Measurements from ENCODE around the gene BTRC. TPM values are rescaled to one million over a fixed set of nuclear protein-coding genes. Genes with fewer than 3 reads are reported as not detected.

Gene BTRC
- total and polyA plus RNA-seq, 7 donors: 2.4 to 32.6 (median 9.4) TPM

GRCh38 chr10:101568054-101568745 lies 214.2 kb downstream of the BTRC start:
- H3K27me3 ChIP-seq: peaks cover 41 to 73% (median 62%) of the 10 kb centered on the region in 3 donors
- peaks cover 0 to 26% (median 24%) of the 10 kb centered on the region in 4 donors for H3K4me1 ChIP-seq
- peaks cover 0 to 4% (median 3%) of the 10 kb centered on the region in 4 donors for H3K9me3 ChIP-seq
- WGBS, 2 donors: 81 to 90% methylated on average over 17 of the region's 17 CpGs
- H3K36me3 ChIP-seq: no peaks in the 10 kb centered on the region
- H3K27ac ChIP-seq: no peak overlapping the region
- TF ChIP-seq POLR2A (IDR thresholded peaks at IDR 0.05) (no peak), CTCF (IDR thresholded peaks at IDR 0.05) (no peak), POLR2AphosphoS5 (IDR thresholded peaks at IDR 0.05) (no peak), EP300 (IDR thresholded peaks at IDR 0.05) (no peak)
- peak; percentile 52 for DNase-seq
- intact Hi-C loops (cut with DNase I): no loop called here
- H3K4me3 ChIP-seq: no peak overlapping the region

DNA sequence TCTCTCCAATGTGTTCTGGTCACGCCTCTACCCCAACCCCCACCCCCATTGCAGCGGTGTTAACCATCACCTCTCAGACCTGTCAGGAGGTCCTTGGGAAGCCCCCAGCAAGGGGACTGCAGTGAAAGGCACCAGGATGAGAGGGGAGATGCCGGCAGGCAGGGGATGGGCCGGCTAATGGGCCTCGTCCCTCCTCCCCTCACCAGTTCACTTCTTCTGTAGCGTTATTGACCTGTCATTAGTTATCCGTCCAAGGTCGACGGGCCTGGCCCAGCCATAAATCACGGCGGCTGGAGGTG lies 215.3 kb downstream of the BTRC start:
- Histone ChIP-seq H3K9me3 (peaks cover 0 to 4% (median 3%) of the 10 kb centered on the region in 4 donors), H3K4me1 (peaks cover 0 to 26% (median 24%) of the 10 kb centered on the region in 4 donors), H3K27ac (no peak overlapping the region), H3K27me3 (peaks cover 41 to 68% (median 59%) of the 10 kb centered on the region in 3 donors), H3K4me3 (peak overlapping the region in 1 of 4 donors; percentile 61), H3K36me3 (no peaks in the 10 kb centered on the region)
- intact Hi-C loops (cut with DNase I): loop anchor here (1.0 kb wide), 1 partner anchor 356 kb away; no protein-coding TSS in a partner anchor
- 5 to 8% methylated on average over 11 of the region's 11 CpGs for WGBS, 2 donors
- peak; percentile 58 for DNase-seq
- TF ChIP-seq CTCF (IDR thresholded peaks at IDR 0.05) (no peak), POLR2A (IDR thresholded peaks at IDR 0.05) (no peak), EP300 (IDR thresholded peaks at IDR 0.05) (no peak), POLR2AphosphoS5 (IDR thresholded peaks at IDR 0.05) (no peak)

DNA sequence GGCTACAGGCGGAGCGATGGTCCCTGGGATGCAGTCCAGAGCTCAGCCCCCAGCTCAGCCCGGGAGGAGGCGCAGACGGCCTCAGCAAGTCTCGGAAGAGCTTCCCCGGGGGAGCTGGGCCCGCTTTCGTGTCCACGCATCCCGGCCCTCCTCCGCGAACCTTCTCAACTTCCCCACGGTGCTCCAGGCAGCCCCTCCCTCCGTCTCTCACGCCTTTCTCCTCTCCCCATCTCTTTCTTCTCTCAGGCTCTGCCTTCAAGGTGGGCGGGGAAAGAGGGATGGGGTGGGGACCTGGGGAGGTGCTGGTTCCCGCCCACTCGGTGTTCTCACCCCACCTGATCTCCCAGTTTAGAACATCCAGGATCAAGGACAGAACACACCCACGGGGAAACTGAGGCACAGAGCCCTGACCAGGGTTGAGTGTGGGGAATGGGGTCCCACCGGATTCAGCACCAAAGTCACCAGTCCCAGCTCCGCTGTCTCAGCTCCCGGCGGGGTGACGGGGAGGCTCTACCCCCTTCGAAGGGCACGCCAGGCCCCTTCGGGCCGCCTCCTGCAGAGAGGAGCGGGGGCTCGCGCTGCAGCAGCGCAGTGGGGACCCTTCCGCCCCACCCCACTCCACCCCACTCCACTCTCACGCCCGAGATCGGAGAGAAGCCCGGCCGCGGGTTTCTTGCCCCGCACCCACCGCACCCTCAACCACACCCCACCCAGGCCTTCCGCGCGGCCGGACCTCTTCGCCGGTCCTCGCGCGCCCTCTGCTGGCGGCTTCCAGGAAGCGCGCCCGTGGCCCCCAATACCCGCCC lies 215.9 kb downstream of the BTRC start:
- Histone ChIP-seq H3K27ac (peak overlapping the region in 1 of 4 donors; percentile 28), H3K4me3 (peak overlapping the region; percentile 13 to 61 (median 48))

More for the DNA sequence above, 215.9 kb downstream of the BTRC start:
- TF ChIP-seq CTCF (IDR thresholded peaks at IDR 0.05) (peak; percentile 53 to 97 (median 64)), EP300 (IDR thresholded peaks at IDR 0.05) (no peak)
- Histone ChIP-seq H3K27me3 (peaks cover 41 to 62% (median 53%) of the 10 kb centered on the region in 3 donors), H3K36me3 (no peaks in the 10 kb centered on the region), H3K4me1 (peaks cover 0 to 26% (median 24%) of the 10 kb centered on the region in 4 donors), H3K9me3 (peaks cover 0 to 4% (median 3%) of the 10 kb centered on the region in 4 donors)
- DNase-seq: peak; percentile 88
- intact Hi-C loops (cut with DNase I): loop anchor here (1.0 to 2.0 kb wide), 2 partner anchors 357 to 409 kb away; no protein-coding TSS in a partner anchor
- 1 to 2% methylated on average over 56 of the region's 56 CpGs for WGBS, 2 donors

Measured in sigmoid colon (tissue), 7 donors.